GM19239 (cell line): ENCODE data around the gene CARMIL3.

Experiments used
- DNase-seq: peaks from one replicate; pipeline ENCODE4 v3.0.0; 2011; ENCODE audit warnings: low spot score; ENCODE audit not compliant: insufficient read length
- FAIRE-seq: peaks from 2 replicates; lab custom pipeline; 2011; peaks lifted over from hg19 to GRCh38; lab: Jason Lieb, UNC

Gene CARMIL3

GRCh38 chr14:24110060-24110459 is 58.3 kb downstream of the CARMIL3 start:
- FAIRE-seq = no peak
- no peak for DNase-seq

GRCh38 chr14:24110523-24110922 is 58.7 kb downstream of the CARMIL3 start:
- FAIRE-seq = no peak
- DNase-seq = no peak

- FAIRE-seq (no peak), DNase-seq (no peak)
Measured at GRCh38 chr14:24113379-24113800, 61.6 kb downstream of the CARMIL3 start.

GRCh38 chr14:24113801-24114531 is 62.2 kb downstream of the CARMIL3 start:
- peak; percentile 56 for DNase-seq
- no peak for FAIRE-seq

GRCh38 chr14:24114532-24115421 is 63.0 kb downstream of the CARMIL3 start, which contains the start of the genes DCAF11 and NRL:
TSS of gene DCAF11 (plus strand) at chr14:24114777. CDS start at chr14:24115595, 818 bp downstream.
TSS of gene NRL (minus strand) at chr14:24114949. CDS start at chr14:24082848, 32,101 bp downstream.
- FAIRE-seq (peak; percentile 98), DNase-seq (peak; percentile 89)

GRCh38 chr14:24115422-24116127 is 63.8 kb downstream of the CARMIL3 start:
- FAIRE-seq (no peak), DNase-seq (no peak)

- no peak for DNase-seq
- FAIRE-seq = no peak
Measured at GRCh38 chr14:24116128-24116814, 64.5 kb downstream of the CARMIL3 start.

GRCh38 chr14:24117179-24117578 is 65.4 kb downstream of the CARMIL3 start:
- DNase-seq (no peak), FAIRE-seq (no peak)
